HG02623 (cell line): Measurements from ENCODE around the gene CDH13.

ENCODE experiments used
- ATAC-seq: cut with Tn5 transposase; IDR thresholded peaks from one replicate; pipeline ENCODE4 v1.9.1; 2021; ENCODE audit warnings: moderate library complexity; ENCODE audit not compliant: unreplicated experiment

Gene CDH13

GRCh38 chr16:83681381-83681956 lies 1054.7 kb downstream of the CDH13 start:
- no peak for ATAC-seq

GRCh38 chr16:83682116-83682867 lies 1055.5 kb downstream of the CDH13 start:
- ATAC-seq, result no peak

GRCh38 chr16:83682868-83683235 lies 1056.1 kb downstream of the CDH13 start:
- ATAC-seq, result no peak

- ATAC-seq, result no peak
Measured at GRCh38 chr16:83685615-83686165, 1058.9 kb downstream of the CDH13 start.

GRCh38 chr16:83686726-83687125 lies 1060.0 kb downstream of the CDH13 start:
- no peak for ATAC-seq

- no peak for ATAC-seq
Measured at GRCh38 chr16:83689385-83689831, 1062.6 kb downstream of the CDH13 start.

- ATAC-seq, result no peak
Measured at GRCh38 chr16:83692224-83692623, 1065.5 kb downstream of the CDH13 start.

GRCh38 chr16:83698964-83699363 lies 1072.2 kb downstream of the CDH13 start:
- no peak for ATAC-seq

- ATAC-seq, result no peak
Measured at GRCh38 chr16:83699817-83700216, 1073.0 kb downstream of the CDH13 start.

- ATAC-seq, result no peak
Measured at GRCh38 chr16:83700918-83701317, 1074.1 kb downstream of the CDH13 start.

GRCh38 chr16:83701494-83701893 lies 1074.7 kb downstream of the CDH13 start:
- ATAC-seq, result no peak

- no peak for ATAC-seq
Measured at GRCh38 chr16:83704656-83705055, 1077.9 kb downstream of the CDH13 start.

GRCh38 chr16:83705856-83706255 lies 1079.1 kb downstream of the CDH13 start:
- no peak for ATAC-seq

GRCh38 chr16:83706394-83706793 lies 1079.6 kb downstream of the CDH13 start:
- no peak for ATAC-seq

GRCh38 chr16:83711069-83711468 lies 1084.3 kb downstream of the CDH13 start:
- ATAC-seq, result no peak

GRCh38 chr16:83713597-83713996 lies 1086.8 kb downstream of the CDH13 start:
- no peak for ATAC-seq

- no peak for ATAC-seq
Measured at GRCh38 chr16:83714286-83714685, 1087.5 kb downstream of the CDH13 start.

GRCh38 chr16:83715217-83715920 lies 1088.6 kb downstream of the CDH13 start:
- no peak for ATAC-seq

- ATAC-seq, result no peak
Measured at GRCh38 chr16:83717308-83717707, 1090.5 kb downstream of the CDH13 start.

- no peak for ATAC-seq
Measured at GRCh38 chr16:83717814-83718213, 1091.0 kb downstream of the CDH13 start.

- ATAC-seq, result no peak
Measured at GRCh38 chr16:83720213-83720612, 1093.4 kb downstream of the CDH13 start.

GRCh38 chr16:83720981-83721380 lies 1094.2 kb downstream of the CDH13 start:
- no peak for ATAC-seq
